HG03097 (cell line): ENCODE measurements around the gene PKHD1.
"Not testable (repeated sequence)": the region's sequence is repeated elsewhere in the genome, so short reads cannot be mapped to it uniquely, and the experiment has no call there.

Experiments
- ATAC-seq: cut with Tn5 transposase; IDR thresholded peaks from one replicate; pipeline ENCODE4 v1.9.1; 2021; ENCODE audit not compliant: unreplicated experiment, low FRiP score

The PKHD1 gene

DNA sequence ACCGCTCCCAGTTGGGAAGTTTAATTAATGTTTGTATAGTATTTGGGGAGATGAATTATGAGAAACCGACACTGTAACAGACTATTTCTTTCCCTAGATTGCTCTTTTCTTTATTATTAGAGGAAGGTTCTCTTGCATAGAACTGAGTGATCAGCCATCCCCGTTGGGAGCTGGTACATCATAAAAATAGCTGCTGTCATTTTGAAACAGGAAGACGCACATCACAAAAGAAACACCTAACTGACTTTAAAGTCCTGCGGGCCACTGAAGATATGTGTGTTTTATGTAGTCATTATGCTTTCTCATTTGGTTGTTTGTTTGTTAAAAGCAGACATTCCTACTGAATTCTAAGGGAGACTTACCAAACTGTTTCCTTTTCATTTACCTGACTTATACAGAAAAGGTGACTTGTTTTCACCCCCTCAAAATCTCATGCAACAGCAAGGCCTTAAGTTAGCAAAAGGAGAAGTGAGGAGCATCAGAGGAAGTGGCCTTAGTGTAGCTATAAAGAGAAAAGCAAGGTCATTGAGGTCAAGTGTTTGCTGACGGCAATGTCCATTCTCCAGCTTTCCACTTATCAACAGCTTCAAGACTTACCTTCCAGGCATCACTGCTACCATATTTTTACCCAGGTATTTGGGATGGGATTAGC, 91.0 kb downstream of the PKHD1 start:
- peak; percentile 57 for ATAC-seq

- ATAC-seq = no peak
Observed at GRCh38 chr6:51995214-51995755, 92.1 kb downstream of the PKHD1 start.

DNA sequence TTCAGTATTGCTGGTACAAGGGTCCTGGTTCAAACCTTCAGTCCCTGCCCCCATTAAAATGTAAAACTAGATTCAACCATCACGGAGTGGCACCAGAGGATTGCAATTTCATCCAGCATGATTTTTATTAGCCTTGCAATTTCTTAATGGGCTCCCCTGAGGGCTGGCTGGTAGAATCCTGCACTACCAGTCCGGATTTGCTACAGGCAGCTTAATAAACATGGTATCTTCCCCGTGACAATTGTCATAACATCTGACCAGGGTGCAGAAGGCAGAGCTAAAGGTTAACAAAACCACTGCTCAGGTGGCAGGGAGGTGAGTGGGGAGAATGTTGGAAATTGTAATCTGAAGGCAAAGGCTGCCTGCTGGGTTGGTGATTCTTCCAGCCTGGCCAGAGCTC, 94.5 kb downstream of the PKHD1 start:
- no peak for ATAC-seq

- ATAC-seq = no peak
Observed at GRCh38 chr6:51989789-51990188, 97.6 kb downstream of the PKHD1 start.

- no peak for ATAC-seq
Observed at GRCh38 chr6:51986864-51987263, 100.5 kb downstream of the PKHD1 start.

DNA sequence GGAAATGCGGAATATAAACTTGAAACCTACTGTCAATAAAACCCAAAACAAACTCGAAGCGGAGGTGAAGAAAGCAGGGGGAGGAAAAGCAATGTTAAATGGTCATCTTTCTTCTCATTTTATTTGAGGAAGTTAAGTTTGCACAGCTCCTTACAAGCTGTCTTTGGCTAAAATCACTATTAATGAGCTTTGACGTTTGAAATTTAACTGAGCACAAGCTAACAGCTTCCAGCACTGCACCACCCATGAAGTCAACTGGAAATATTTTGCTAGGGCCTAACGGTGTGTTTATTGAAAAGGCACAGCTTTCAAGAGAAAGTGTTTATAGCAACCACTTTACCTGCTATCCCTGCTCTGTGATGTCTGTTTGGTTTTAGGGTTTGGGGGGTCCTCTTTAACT, 103.8 kb downstream of the PKHD1 start:
- ATAC-seq = no peak

DNA sequence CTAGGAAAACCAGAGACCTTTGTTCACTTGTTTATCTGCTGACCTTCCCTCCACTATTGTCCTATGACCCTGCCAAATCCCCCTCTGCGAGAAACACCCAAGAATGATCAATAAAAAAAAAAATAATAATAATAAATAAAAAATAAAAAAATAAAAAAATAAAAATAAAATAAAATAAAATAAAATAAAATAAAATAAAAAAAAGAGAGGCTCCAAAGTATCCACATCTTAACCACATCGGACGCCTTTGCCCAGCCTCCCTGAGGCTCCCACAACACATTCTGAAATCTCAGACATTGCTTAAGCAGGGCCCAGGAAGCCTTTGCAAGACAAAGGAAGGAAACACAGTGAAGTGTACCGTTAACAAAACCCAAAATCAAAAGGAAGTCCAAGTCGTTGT, 104.7 kb downstream of the PKHD1 start:
- ATAC-seq = not testable (repeated sequence)

DNA sequence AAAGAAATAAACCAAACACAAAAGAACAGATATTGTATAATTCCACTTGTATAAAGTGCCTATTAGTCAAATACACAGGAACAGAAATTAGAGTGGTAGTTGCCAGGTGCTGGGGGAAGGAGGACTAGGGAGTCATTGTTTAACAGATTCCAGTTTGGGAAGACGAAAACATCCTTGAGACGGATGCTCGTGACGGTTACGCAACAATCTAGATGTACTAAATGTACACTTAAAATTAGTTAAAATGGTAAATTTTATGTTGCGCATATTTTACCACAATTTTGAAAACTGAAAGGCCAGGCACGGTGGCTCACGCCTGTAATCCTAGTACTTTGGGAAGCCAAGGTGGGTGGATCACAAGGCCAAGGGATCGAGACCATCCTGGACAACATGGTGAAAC, 111.0 kb downstream of the PKHD1 start:
- no peak for ATAC-seq

DNA sequence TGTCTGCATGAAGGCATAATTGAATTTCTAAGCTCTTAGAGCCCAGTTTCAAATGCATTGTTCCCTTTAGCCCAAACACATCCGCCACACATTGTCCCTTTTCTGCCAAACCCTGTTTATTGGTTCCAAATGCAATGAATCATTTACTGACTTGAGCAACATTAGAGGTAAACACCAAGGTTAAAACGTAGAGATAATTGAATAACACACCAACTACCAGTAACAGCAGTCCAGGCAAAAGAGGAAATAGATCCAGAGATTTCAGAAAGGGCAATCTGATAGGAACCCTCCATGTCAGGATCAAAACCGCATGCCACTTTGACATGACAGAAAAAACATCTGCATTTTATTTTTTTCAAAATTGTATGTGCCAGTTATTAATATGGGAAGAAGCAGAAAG, 114.8 kb downstream of the PKHD1 start:
- ATAC-seq = no peak

DNA sequence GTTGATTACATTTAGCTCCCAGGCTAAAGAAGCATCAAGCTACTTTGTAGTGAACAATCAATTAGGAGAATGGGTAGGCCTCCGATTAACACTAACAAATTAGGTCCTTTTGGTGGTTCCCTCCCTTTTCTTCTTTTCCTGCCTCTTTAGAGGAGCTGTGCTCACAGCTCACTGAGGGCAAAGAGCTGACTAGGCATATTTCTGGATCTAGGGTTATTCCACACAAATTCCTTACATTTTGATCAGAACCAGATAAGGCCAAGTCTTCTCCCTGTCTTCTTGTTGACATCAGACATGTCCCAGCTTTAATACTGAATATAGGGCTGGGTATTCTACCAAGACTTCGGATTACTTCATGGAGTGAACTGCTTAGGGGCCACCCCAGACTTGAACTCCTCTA, 119.1 kb downstream of the PKHD1 start:
- no peak for ATAC-seq

DNA sequence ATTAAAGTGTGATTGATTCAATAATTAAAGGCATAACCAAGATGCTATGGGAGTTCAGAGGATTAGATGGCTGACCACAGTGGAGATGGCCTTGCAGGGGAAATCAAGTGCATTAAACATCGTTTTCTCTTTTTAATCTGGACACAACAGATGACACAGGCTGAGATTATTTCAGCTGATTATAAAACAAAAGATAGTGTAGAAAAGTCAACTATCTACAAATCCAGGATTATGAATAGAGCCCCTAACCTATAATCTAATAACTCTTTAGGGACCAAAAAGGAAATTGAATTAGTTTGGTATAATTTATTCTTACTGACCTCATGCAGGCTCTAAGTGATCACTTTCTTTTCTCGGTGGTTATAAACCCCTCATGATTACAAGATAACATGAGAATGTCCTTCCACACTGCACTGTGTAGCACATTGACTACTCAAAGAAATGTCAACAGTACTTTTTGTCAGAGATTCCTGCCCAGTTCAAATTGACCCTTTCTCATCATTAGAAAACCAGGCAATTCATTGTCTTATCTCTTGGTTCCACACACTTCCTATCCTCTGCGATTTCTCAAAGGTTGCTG, 122.1 kb downstream of the PKHD1 start:
- no peak for ATAC-seq

- no peak for ATAC-seq
Observed at GRCh38 chr6:51963980-51964379, 123.4 kb downstream of the PKHD1 start.

GRCh38 chr6:51962354-51962753, 125.1 kb downstream of the PKHD1 start:
- no peak for ATAC-seq

- ATAC-seq = no peak
Observed at GRCh38 chr6:51960419-51960818, 127.0 kb downstream of the PKHD1 start.

- no peak for ATAC-seq
Observed at GRCh38 chr6:51959744-51960383, 127.5 kb downstream of the PKHD1 start.

GRCh38 chr6:51954681-51955080, 132.7 kb downstream of the PKHD1 start:
- no peak for ATAC-seq

DNA sequence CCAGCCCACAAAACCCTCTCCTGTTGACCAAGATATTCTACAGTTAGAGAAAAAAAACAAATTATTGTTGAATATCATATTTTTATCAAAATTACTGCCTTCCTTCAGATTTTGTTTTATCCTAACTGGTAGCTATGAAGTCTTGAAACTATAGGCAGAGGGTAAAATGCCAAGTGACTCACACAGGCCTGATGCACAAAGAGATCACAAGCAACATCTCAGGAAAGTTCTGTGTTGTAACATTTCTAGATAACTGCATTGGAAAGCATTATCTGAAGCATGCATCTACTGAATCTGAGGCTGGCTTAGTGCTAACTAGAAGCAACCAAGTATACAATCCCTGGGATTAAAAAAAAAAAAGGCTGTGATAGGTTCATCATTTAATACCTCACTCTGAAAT, 134.2 kb downstream of the PKHD1 start:
- no peak for ATAC-seq

DNA sequence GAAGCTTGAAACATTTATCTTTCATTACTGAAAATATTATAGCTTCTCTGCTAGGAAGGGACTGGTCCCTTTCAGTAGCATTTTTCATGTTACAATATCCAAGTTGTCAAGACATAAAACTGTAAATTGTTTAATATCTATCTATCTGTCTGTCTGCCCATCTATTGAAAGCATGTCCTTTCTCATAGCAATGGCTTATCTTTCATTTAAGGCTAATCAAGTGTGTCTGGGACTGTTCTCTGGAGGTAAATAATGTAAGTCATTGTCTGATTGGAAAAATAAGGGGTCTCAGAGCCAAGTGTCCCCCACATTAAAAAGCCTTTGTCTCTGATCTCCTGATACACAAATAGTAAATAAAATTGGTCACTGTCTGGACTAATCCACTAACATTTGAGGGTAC, 135.5 kb downstream of the PKHD1 start:
- no peak for ATAC-seq

- no peak for ATAC-seq
Observed at GRCh38 chr6:51949526-51949925, 137.9 kb downstream of the PKHD1 start.

GRCh38 chr6:51939695-51940094, 147.7 kb downstream of the PKHD1 start:
- not testable (repeated sequence) for ATAC-seq

DNA sequence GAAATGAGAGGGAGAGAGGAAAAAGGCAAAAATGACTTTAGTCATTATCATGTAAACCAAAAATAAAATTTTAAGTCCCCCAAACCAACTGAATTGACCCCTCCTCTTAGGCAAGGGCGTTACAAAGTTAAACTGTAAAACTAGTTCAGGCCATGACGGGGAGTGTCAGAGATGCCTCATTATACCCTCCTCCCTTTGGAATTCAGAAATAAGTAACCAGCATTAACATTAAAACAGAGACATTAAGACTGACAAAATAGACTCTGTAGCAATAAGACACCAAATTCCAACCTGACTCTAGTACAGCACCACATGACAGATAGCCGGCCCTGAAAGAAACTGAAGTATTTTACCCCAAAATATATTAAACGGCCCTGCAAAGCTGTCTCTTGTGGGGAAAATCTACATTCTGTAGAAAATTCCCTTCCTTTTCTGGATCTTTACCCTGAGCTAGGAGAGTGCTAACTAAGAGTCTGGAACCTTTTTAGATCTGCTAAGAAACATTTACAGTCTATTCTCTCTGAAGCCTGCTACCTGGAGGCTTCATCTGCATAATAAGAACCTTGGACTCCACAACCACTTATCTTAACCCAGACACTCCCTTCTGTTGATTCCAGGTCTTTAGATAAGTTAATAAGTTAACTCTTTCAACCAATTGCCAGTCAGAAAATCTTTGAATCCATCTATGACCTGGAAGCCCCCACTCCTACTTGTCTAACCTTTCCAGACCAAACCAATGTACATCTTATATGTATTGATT, 150.7 kb downstream of the PKHD1 start:
- ATAC-seq = no peak
